GM12878 (cell line): ENCODE measurements around the gene CYREN.

Source experiments
- BCLAF1 ChIP-seq: fragments of 450-650 bp; IDR thresholded peaks from 2 replicates; pipeline ENCODE4 v1.6.1; 2017; ENCODE audit warnings: antibody characterized with exemption, mild to moderate bottlenecking, moderate library complexity
- CBX5 ChIP-seq: sonication (generic); IDR thresholded peaks from 2 replicates; pipeline ENCODE4 v1.6.1; 2016; ENCODE audit warnings: low read depth, moderate library complexity, mild to moderate bottlenecking, inconsistent platforms
- CREM ChIP-seq: IDR thresholded peaks from 2 replicates; pipeline ENCODE4 v1.6.1; 2014; ENCODE audit warnings: antibody characterized with exemption, low read depth
- CTCF ChIP-seq, 3 experiments: IDR thresholded peaks in 2 of 3; conservative IDR thresholded peaks in 1 of 3; 2 replicates each; pipeline ENCODE4 v1.5.1; 2011; ENCODE audit warnings: low read depth in 3 of 3, low read length in 3 of 3, mild to moderate bottlenecking in 3 of 3, control low read depth in 2 of 3, moderate library complexity in 2 of 3, inconsistent platforms in 1 of 3, mixed read lengths in 1 of 3; ENCODE audit not compliant: control insufficient read depth in 2 of 3, insufficient read depth in 1 of 3; ENCODE audit errors: extremely low read depth in 1 of 3
- EGR1 ChIP-seq, 2 experiments: IDR thresholded peaks; 1 replicate in 1 of 2; 2 replicates in 1 of 2; pipeline ENCODE4 v1.6.1; 2011 to 2012; ENCODE audit warnings: low read depth in 2 of 2, low read length in 2 of 2, borderline replicate concordance in 1 of 2, mild to moderate bottlenecking in 1 of 2, moderate library complexity in 1 of 2
- ELK1 ChIP-seq: IDR thresholded peaks from 2 replicates; pipeline ENCODE4 v1.6.1; 2012; ENCODE audit warnings: low read depth, low read length, improper control_type of control experiment
- ESRRA ChIP-seq: IDR thresholded peaks from 2 replicates; pipeline ENCODE4 v1.6.1; 2012; ENCODE audit warnings: mild to moderate bottlenecking, low read length, improper control_type of control experiment
- HDAC6 ChIP-seq: fragments of 200-600 bp; sonication (generic); IDR thresholded peaks from one replicate; pipeline ENCODE4 v1.8.0; 2017; ENCODE audit warnings: antibody characterized with exemption; ENCODE audit not compliant: unreplicated experiment
- POLR2A ChIP-seq: IDR thresholded peaks from 2 replicates; pipeline ENCODE4 v1.6.1; 2011; ENCODE audit warnings: low read depth, mild to moderate bottlenecking, low read length
- POLR2AphosphoS5 ChIP-seq: IDR thresholded peaks from 2 replicates; pipeline ENCODE4 v1.6.1; 2011; ENCODE audit warnings: mild to moderate bottlenecking, low read length, inconsistent platforms
- RELA ChIP-seq: fragments of 450-650 bp; IDR thresholded peaks from 2 replicates; pipeline ENCODE4 v1.8.0; 2014; ENCODE audit warnings: borderline replicate concordance; ENCODE audit not compliant: partially characterized antibody
- SMC3 ChIP-seq: IDR thresholded peaks from 2 replicates; pipeline ENCODE4 v1.6.1; 2011; ENCODE audit warnings: low read length, improper control_type of control experiment, borderline replicate concordance
- ZBTB33 ChIP-seq: fragments of 450-650 bp; IDR thresholded peaks from 2 replicates; pipeline ENCODE4 v1.6.1; 2017; ENCODE audit warnings: mild to moderate bottlenecking

GRCh38 chr7:135197906-135198655 is 27.6 kb upstream of the CYREN start:
- TF ChIP-seq CTCF (IDR thresholded peaks at IDR 0.05 in 2 of 3, conservative IDR thresholded peaks at IDR 0.05 in 1 of 3; ENCODE audit: control insufficient read depth in 2 of 3, extremely low read depth in 1 of 3, insufficient read depth in 1 of 3, low read depth in 3 of 3, low read length in 3 of 3) (no peak), POLR2A (no peak), CREM (no peak), ELK1 (no peak), ESRRA (no peak), BCLAF1 (no peak), POLR2AphosphoS5 (no peak), RELA (no peak), SMC3 (no peak), CBX5 (no peak), EGR1 (IDR thresholded peaks at IDR 0.05; ENCODE audit: borderline replicate concordance in 1 of 2, low read depth in 2 of 2, low read length in 2 of 2) (no peak), HDAC6 (no peak), ZBTB33 (no peak)
